Suprapubic skin (tissue), 3 donors: ENCODE data around the gene SLC25A31.

Experiments
- CTCF ChIP-seq, 2 donors: fragments of 200-600 bp in 1 of 2; fragments of 450-650 bp in 1 of 2; sonication (generic) in 1 of 2; IDR thresholded peaks; one replicate each; pipeline ENCODE4 v1.5.1; 2016 to 2019; ENCODE audit warnings: antibody characterized with exemption in 2 of 2, mild to moderate bottlenecking in 1 of 2, moderate library complexity in 1 of 2
- EP300 ChIP-seq: sonication (generic); formaldehyde crosslinking; IDR thresholded peaks from one replicate; pipeline ENCODE4 v1.6.1; 2017; ENCODE audit warnings: antibody characterized with exemption
- POLR2A ChIP-seq, 2 donors: fragments of 450-650 bp; IDR thresholded peaks; one replicate each; pipeline ENCODE4 v1.6.1; 2017; ENCODE audit warnings: antibody characterized with exemption in 2 of 2, mild to moderate bottlenecking in 2 of 2, moderate library complexity in 2 of 2

GRCh38 chr4:127810551-127810950 is 80.4 kb downstream of the SLC25A31 start:
- no peak for TF ChIP-seq CTCF (IDR thresholded peaks at IDR 0.05)
- TF ChIP-seq POLR2A (IDR thresholded peaks at IDR 0.05): no peak
- TF ChIP-seq EP300: no peak
